Jurkat, Clone E6-1 (cell line): ENCODE data around the gene ZBTB7C.

Source experiments
- DNase-seq: peaks from one replicate; pipeline ENCODE4 v3.0.0-alpha.2; 2011; ENCODE audit warnings: low read depth, low spot score
- H3K4me3 ChIP-seq: 2 replicates; pipeline ENCODE4 v1.5.1; 2011; ENCODE audit warnings: mild to moderate bottlenecking, low read length, control low read depth, moderate library complexity

Gene ZBTB7C

DNA sequence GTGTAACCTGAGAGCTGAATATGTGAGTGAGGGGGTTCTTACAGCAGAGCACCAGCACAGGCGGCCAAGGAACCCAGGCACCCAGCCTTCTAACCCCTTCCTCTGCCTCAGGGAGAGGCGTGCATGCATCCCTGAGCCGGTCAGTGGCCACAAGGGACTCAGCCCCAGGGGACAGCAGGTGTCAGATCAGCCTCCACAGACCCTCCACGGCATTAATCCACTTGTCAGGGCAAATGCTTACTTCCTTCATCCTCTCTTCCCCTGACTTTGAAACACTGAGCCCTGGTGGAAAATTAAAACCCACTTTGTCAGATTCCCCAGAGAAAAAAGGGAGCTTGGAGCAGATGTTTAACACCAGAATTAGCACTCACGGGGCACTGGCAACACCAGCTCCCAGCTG lies 418.2 kb downstream of the ZBTB7C start:
- H3K4me3 ChIP-seq, result no peak overlapping the region
- no peak for DNase-seq

- no peak for DNase-seq
- no peak overlapping the region for H3K4me3 ChIP-seq
Measured at GRCh38 chr18:47987388-47987699, 421.8 kb downstream of the ZBTB7C start.

DNA sequence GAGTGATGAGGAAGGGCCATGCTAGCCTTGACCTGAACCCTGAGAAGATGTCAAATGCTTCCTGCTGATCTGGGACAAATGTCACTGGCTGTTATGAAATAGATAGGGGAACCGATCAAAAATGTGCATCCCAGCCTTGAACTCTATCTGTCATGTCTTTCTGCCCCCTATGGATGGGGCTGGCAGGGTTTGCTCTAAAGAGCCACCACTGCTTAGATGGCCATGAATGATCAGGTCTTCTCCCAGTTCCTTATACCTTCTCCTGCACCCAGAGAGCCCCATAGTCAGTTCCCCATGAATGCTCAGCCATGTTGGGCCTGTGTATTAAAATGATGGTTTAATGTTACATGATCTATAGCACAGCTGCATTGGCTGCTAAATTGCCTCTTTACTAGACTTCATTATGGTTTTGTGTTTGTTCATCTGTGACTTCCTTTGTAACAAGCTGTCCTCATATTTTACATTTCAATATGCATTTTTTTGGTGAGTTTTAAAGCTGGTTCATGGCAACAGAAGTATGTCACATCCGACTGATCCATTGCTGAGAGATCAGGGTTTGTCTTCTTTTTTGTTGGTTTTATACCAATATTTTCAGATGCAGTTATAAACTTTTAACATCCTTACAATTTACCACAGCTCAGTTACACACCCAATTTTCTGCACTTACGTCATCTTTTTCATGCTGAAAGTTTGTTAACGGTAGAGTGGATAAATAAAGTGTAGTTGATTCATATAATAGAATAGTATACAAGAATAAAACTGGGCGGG lies 422.4 kb downstream of the ZBTB7C start:
- no peak for DNase-seq
- H3K4me3 ChIP-seq, result no peak overlapping the region

- H3K4me3 ChIP-seq, result no peak overlapping the region
- no peak for DNase-seq
Measured at GRCh38 chr18:47985866-47986265, 423.3 kb downstream of the ZBTB7C start.

DNA sequence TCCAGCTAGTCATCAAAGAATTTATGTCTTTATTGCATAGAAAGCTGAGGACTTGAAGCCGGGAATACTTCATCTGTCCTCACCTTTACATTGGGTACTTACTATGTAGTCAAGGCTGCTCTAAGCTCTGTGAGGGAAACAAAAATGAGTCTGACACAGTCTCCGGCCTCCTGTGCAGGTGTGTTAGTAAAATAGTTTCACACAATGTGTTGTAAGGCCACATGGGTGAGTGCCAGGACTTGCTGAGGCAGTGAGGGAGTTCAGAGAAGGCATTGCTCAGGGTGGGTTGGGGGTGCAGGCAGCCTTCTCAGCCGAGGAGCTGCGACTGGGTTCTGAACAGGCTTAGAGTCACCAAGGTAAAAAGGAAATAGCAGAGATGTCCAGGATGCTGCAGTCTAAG lies 424.2 kb downstream of the ZBTB7C start:
- no peak overlapping the region for H3K4me3 ChIP-seq
- DNase-seq, result no peak

GRCh38 chr18:47983946-47984345 lies 425.2 kb downstream of the ZBTB7C start:
- no peak overlapping the region for H3K4me3 ChIP-seq
- DNase-seq, result no peak

DNA sequence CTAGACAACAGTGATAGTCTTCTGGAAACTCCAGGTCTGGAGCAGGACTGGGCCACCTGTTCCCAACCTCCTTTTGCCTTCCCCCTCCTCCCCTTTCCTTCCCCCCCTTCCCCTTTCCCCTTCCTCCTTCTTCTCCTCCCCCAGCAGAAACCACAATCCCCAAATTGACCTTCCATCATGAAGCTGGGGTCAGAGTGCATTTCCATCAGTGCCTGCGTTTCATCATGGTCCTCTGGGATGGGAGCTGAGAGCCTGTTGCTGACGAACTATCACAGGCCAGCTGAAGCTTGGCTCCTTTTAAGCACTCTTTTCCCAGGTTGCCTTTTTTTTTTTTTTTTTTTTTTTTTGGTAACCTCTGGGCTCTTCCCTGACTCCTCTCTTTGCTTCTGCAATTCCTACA lies 426.1 kb downstream of the ZBTB7C start:
- no peak for DNase-seq

DNA sequence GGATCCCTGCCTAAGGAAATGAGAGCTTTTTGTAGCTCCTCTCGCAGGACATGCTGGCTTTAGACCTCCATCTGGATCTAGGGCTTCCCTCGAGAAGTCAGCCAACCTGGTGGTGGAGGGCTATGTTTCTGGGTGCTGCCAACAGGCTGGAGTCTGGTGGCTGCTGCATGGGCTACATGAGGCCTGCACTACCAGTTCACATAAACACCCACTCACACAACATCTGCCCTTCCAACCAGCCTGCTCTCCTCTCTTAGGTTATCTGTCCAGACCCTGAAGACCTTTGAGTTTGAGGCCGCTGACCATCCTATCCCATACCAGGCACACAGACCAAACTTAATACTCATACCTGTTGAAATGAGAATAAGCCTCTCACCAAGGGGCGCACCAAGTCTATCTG lies 427.4 kb downstream of the ZBTB7C start:
- no peak for DNase-seq
- H3K4me3 ChIP-seq, result no peak overlapping the region

More for the DNA sequence above, 426.1 kb downstream of the ZBTB7C start:
- no peak overlapping the region for H3K4me3 ChIP-seq

DNA sequence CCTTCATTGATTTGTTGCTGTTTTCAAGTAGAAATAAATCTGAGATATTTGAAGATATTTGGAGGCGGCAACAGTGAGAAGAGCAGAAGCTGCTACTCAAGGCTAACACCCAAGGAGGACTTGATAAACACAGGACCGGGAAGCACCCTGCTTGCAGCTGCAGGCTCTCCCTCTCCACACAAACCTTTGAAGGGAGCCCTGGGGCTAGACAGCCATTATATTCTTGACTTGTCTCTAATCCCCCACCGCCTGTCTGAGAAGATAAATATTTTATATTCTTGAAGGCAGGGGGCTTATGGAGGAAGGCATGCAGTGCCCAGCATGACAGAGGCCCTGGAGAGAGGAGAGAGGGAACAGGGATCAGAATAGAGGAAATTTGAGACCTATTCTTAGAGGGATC lies 427.9 kb downstream of the ZBTB7C start:
- no peak overlapping the region for H3K4me3 ChIP-seq

GRCh38 chr18:47979611-47980200 lies 429.5 kb downstream of the ZBTB7C start:
- H3K4me3 ChIP-seq, result no peak overlapping the region
- DNase-seq, result no peak

More for the DNA sequence above, 427.9 kb downstream of the ZBTB7C start:
- no peak for DNase-seq

DNA sequence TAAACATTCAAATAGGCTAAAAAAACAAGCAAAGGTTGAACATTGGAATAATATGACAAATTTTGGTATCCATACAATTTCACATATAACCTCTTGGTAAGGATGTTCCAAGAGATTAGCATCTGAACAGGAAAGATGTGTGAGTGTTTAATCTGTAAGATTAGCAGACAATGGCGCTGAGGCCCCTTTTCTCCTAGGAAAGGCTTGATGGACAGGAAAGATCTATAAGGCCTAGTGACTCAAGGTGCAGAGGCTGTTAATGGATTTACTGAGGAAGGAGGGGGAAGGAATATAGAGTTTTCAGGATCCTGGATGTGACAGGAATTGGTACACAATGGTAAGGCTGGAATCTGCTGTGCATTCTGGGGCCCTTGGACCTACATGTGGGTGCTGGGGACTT lies 430.6 kb downstream of the ZBTB7C start:
- DNase-seq, result no peak
- no peak overlapping the region for H3K4me3 ChIP-seq

- no peak overlapping the region for H3K4me3 ChIP-seq
- DNase-seq, result no peak
Measured at GRCh38 chr18:47978141-47978540, 431.0 kb downstream of the ZBTB7C start.
